ENCODE measurements around the gene ZNF805. TPM values are rescaled to one million over a fixed set of nuclear protein-coding genes. Genes with fewer than 3 reads are reported as not detected.

Gene ZNF805
- total and polyA plus RNA-seq, 2 donors (not counting 3 experiments of a cell fraction or from before 2014, with no cell fraction given) = 1.6 to 8.6 TPM

GRCh38 chr19:57290970-57291369 lies 50.5 kb downstream of the ZNF805 start:
- Histone ChIP-seq H3K36me3 (ENCODE audit: control insufficient read depth in 2 of 2, extremely low read depth in 1 of 2, insufficient read depth in 2 of 2, low read length in 2 of 2) (peaks cover 43 to 44% of the 10 kb centered on the region in 2 experiments), H3K79me2 (ENCODE audit: control insufficient read depth, insufficient read depth, low read length) (peaks cover 73% of the 10 kb centered on the region), H4K20me1 (replicated peaks; ENCODE audit: control insufficient read depth, extremely low read depth, insufficient read depth, low read length) (peaks cover 3% of the 10 kb centered on the region), H3K4me1 (ENCODE audit: control insufficient read depth, extremely low read depth, insufficient read depth, low read length) (no peaks in the 10 kb centered on the region), H3K9ac (replicated peaks; ENCODE audit: extremely low read depth, insufficient read depth, low read length) (no peak overlapping the region), H3K27me3 (ENCODE audit: control insufficient read depth in 2 of 2, insufficient read depth in 2 of 2, low read length in 2 of 2) (no peaks in the 10 kb centered on the region), H3K4me2 (ENCODE audit: insufficient read depth, low read length) (no peak overlapping the region), H2AFZ (ENCODE audit: low read depth, low read length) (no peak overlapping the region), H3K27ac (ENCODE audit: insufficient read depth, low read depth, low read length) (no peak overlapping the region), H3K9me1 (replicated peaks; ENCODE audit: control insufficient read depth, extremely low read depth, insufficient read depth, low read length) (no peaks in the 10 kb centered on the region), H3K4me3 (replicated peaks in 1 of 3; ENCODE audit: insufficient read depth in 1 of 3, low read depth in 1 of 3, low read length in 3 of 3) (no peak overlapping the region), H3K9me3 (replicated peaks; ENCODE audit: control insufficient read depth, insufficient read depth, low read length) (peaks cover 22% of the 10 kb centered on the region)
- ChIA-PET POLR2A (no interaction called here), CTCF (no interaction called here)
- intact Hi-C loops (cut with micrococcal nuclease) (no loop called here), dilution Hi-C loops (cut with MboI; ENCODE audit: extremely low pct_ligation_motif_present, low sequenced_read_pairs) (no loop called here)
- no TSS peak for BruUV-seq (replicated peaks)
- TF ChIP-seq FOS (IDR thresholded peaks at IDR 0.05; ENCODE audit: borderline replicate concordance, insufficient read depth, low read length) (no peak), CTCF (IDR thresholded peaks at IDR 0.05; ENCODE audit: extremely low read depth in 1 of 2, insufficient read depth in 1 of 2, low read depth in 1 of 2, low read length in 2 of 2) (no peak), POLR2A (IDR thresholded peaks at IDR 0.05; ENCODE audit: low read depth, low read length) (no peak), GATA2 (IDR thresholded peaks at IDR 0.05; ENCODE audit: insufficient read depth, insufficient read length, low read depth, low read length) (no peak), JUN (IDR thresholded peaks at IDR 0.05; ENCODE audit: borderline replicate concordance, insufficient read depth, insufficient read length, low read depth) (no peak), MYC (IDR thresholded peaks at IDR 0.05; ENCODE audit: low read depth, low read length) (no peak), POLR2AphosphoS5 (IDR thresholded peaks at IDR 0.05; ENCODE audit: insufficient read depth, low read depth, low read length) (no peak), EZH2 (IDR thresholded peaks at IDR 0.05; ENCODE audit: borderline replicate concordance, low read depth, low read length, severe bottlenecking) (no peak), MAX (IDR thresholded peaks at IDR 0.05; ENCODE audit: insufficient read depth, insufficient read length) (no peak)
- FAIRE-seq (no peak), DNase-seq (ENCODE audit: low read depth, low spot score) (no peak)

All from endothelial cell of umbilical vein (primary cell).